WTC11 (cell line): ENCODE results near the gene AKIRIN2.

Experiments used
- CBFB ChIP-seq: sonication (generic); formaldehyde crosslinking; IDR thresholded peaks from 2 replicates; pipeline ENCODE4 v1.8.1; 2022; ENCODE audit warnings: mild to moderate bottlenecking, low read depth, missing genetic modification reagents
- CTCF ChIP-seq: fragments of 200-600 bp; IDR thresholded peaks from 2 replicates; pipeline ENCODE4 v1.8.0; 2022; ENCODE audit warnings: antibody characterized with exemption
- E2F1 ChIP-seq: sonication (generic); formaldehyde crosslinking; IDR thresholded peaks from 2 replicates; pipeline ENCODE4 v1.8.0; 2022; ENCODE audit warnings: mild to moderate bottlenecking, missing genetic modification reagents
- GABPB1 ChIP-seq: sonication (generic); formaldehyde crosslinking; IDR thresholded peaks from 2 replicates; pipeline ENCODE4 v1.8.1; 2023; ENCODE audit warnings: mild to moderate bottlenecking, missing genetic modification reagents
- JUN ChIP-seq: sonication (generic); formaldehyde crosslinking; IDR thresholded peaks from 2 replicates; pipeline ENCODE4 v1.8.0; 2023; ENCODE audit warnings: mild to moderate bottlenecking, missing genetic modification reagents
- NFE2L1 ChIP-seq: sonication (generic); formaldehyde crosslinking; IDR thresholded peaks from 2 replicates; pipeline ENCODE4 v1.8.1; 2023; ENCODE audit warnings: missing genetic modification reagents
- TEAD4 ChIP-seq: sonication (generic); formaldehyde crosslinking; IDR thresholded peaks from 2 replicates; pipeline ENCODE4 v1.8.0; 2022; ENCODE audit warnings: mild to moderate bottlenecking, missing genetic modification reagents
- TP53 ChIP-seq: sonication (generic); formaldehyde crosslinking; IDR thresholded peaks from 2 replicates; pipeline ENCODE4 v1.8.1; 2023; ENCODE audit warnings: mild to moderate bottlenecking, missing genetic modification reagents
- USF2 ChIP-seq: sonication (generic); formaldehyde crosslinking; IDR thresholded peaks from 2 replicates; pipeline ENCODE4 v1.8.1; 2023; ENCODE audit warnings: mild to moderate bottlenecking, missing genetic modification reagents, moderate library complexity
- ZSCAN18 ChIP-seq: fragments of 250-450 bp; sonication (Bioruptor Pico); IDR thresholded peaks from 2 replicates; pipeline ENCODE4 v2.1.2; 2022; ENCODE audit warnings: mild to moderate bottlenecking, moderate library complexity

GRCh38 chr6:87683890-87684289 lies 18.1 kb downstream of the AKIRIN2 start:
- TF ChIP-seq CTCF (no peak), USF2 (CRISPR knock-in tag) (no peak), TEAD4 (CRISPR knock-in tag) (no peak), E2F1 (no peak), TP53 (CRISPR knock-in tag) (no peak), CBFB (CRISPR knock-in tag) (no peak), GABPB1 (CRISPR knock-in tag) (no peak), JUN (CRISPR knock-in tag) (no peak), NFE2L1 (CRISPR knock-in tag) (no peak), ZSCAN18 (CRISPR knock-in tag) (no peak)
